ENCODE measurements around the gene ZNF695. TPM values are rescaled to one million over a fixed set of nuclear protein-coding genes. Genes with fewer than 3 reads are reported as not detected.

Gene ZNF695
- 6.0 TPM for total RNA-seq

GRCh38 chr1:247007511-247008405 is at the start of gene ZNF695:
TSS of gene ZNF695 (minus strand) at chr1:247008057. CDS start at chr1:247007908, 149 bp downstream.

Other genes with a start within 250 kb of the ZNF695 start
- gene AHCTF1, start 76.1 kb downstream of the ZNF695 start, total RNA-seq: 37.8 TPM
- 15.7 TPM for gene ZNF670, start 70.8 kb upstream of the ZNF695 start, total RNA-seq
- gene ZNF669, start 96.3 kb upstream of the ZNF695 start, total RNA-seq: 24.9 TPM
- gene ZNF124, start 164.0 kb upstream of the ZNF695 start, total RNA-seq: 176 TPM
- not detected for gene VN1R5, start 248.0 kb upstream of the ZNF695 start, total RNA-seq

All from diencephalon (tissue), 1 donor.